Caco-2 (cell line): Measurements from ENCODE around the gene FHIT. TPM values are rescaled to one million over a fixed set of nuclear protein-coding genes. Genes with fewer than 3 reads are reported as not detected.

Source experiments
- BruUV-seq: library from RNA; stranded (reverse); fragments of 400-500 nt; replicated peaks from 2 replicates; lab custom pipeline; 2021; lab: Mats Ljungman, UMichigan
- CTCF ChIA-PET: fragments of 300-600 bp; sonication (Branson Sonifier 250); formaldehyde crosslinking; loops from one replicate; lab custom pipeline; 2022; ENCODE audit warnings: antibody characterized with exemption; lab: Charles Lee
- POLR2A ChIA-PET: fragments of 300-600 bp; sonication (Branson Sonifier 250); formaldehyde crosslinking; loops from one replicate; lab custom pipeline; 2022; ENCODE audit warnings: antibody characterized with exemption; lab: Charles Lee
- DNase-seq, 2 experiments: peaks; one replicate each; pipeline versions ENCODE4 v3.0.0 to v3.0.0-alpha.2; 2020 to 2022
- H3K27me3 ChIP-seq: replicated peaks from 2 replicates; pipeline ENCODE4 v1.6.0; 2011; ENCODE audit warnings: low read length; ENCODE audit not compliant: control insufficient read depth, insufficient read depth
- H3K36me3 ChIP-seq: 2 replicates; pipeline ENCODE4 v1.5.1; 2011; ENCODE audit warnings: low read length; ENCODE audit not compliant: control insufficient read depth, insufficient read depth
- H3K4me1 ChIP-seq: fragments of 250-450 bp; sonication (Bioruptor Pico); 2 replicates; pipeline ENCODE4 v1.5.1; 2020; ENCODE audit warnings: mild to moderate bottlenecking
- H3K4me3 ChIP-seq: 2 replicates; pipeline ENCODE4 v1.5.1; 2011; ENCODE audit warnings: low read depth, mild to moderate bottlenecking, control low read depth, low read length
- H3K9me3 ChIP-seq: fragments of 250-450 bp; sonication (Bioruptor Pico); 2 replicates; pipeline ENCODE4 v1.5.1; 2020; ENCODE audit warnings: mild to moderate bottlenecking, moderate library complexity
- H3K27ac Mint-ChIP-seq: one replicate; pipeline ENCODE4 v1.8.0; 2022; ENCODE audit warnings: mixed read lengths; ENCODE audit not compliant: unreplicated experiment
- H3K27me3 Mint-ChIP-seq: one replicate; pipeline ENCODE4 v1.8.0; 2022; ENCODE audit warnings: mixed read lengths; ENCODE audit not compliant: insufficient read depth, unreplicated experiment
- H3K36me3 Mint-ChIP-seq: one replicate; pipeline ENCODE4 v1.8.0; 2022; ENCODE audit warnings: mild to moderate bottlenecking, mixed read lengths; ENCODE audit not compliant: insufficient read depth, unreplicated experiment
- H3K4me1 Mint-ChIP-seq: one replicate; pipeline ENCODE4 v1.8.0; 2022; ENCODE audit warnings: low read depth, mixed read lengths; ENCODE audit not compliant: unreplicated experiment
- H3K4me3 Mint-ChIP-seq: one replicate; pipeline ENCODE4 v1.8.0; 2022; ENCODE audit warnings: mild to moderate bottlenecking, moderate library complexity, mixed read lengths; ENCODE audit not compliant: unreplicated experiment
- H3K9me3 Mint-ChIP-seq: one replicate; pipeline ENCODE4 v1.8.0; 2022; ENCODE audit warnings: mixed read lengths; ENCODE audit not compliant: unreplicated experiment
- intact Hi-C: fragments of 100-400 bp; cut with micrococcal nuclease; formaldehyde crosslinking; loops from one replicate; pipeline ENCODE4 v1.10.0; 2022; ENCODE audit not compliant: unreplicated experiment
- total RNA-seq: library from RNA; stranded (reverse); gene quantifications from 2 replicates; pipeline ENCODE4 v1.2.3, GENCODE V29; 2022
- TF ChIP-seq, protein P1 (sequence below), 2 experiments: fragments of 200-600 bp in 1 of 2; IDR thresholded peaks; 1 replicate in 1 of 2; 2 replicates in 1 of 2; pipeline versions ENCODE4 v1.5.1 to v1.8.0; 2011 to 2022; ENCODE audit warnings: antibody characterized with exemption in 1 of 2, control low read depth in 1 of 2, inconsistent platforms in 1 of 2, low read depth in 1 of 2, low read length in 1 of 2, mild to moderate bottlenecking in 1 of 2, moderate library complexity in 1 of 2; ENCODE audit not compliant: insufficient read depth in 1 of 2, severe bottlenecking in 1 of 2, unreplicated experiment in 1 of 2

FHIT gene
- total RNA-seq, 1 experiment from 2014 or later: 8.3 TPM

DNA sequence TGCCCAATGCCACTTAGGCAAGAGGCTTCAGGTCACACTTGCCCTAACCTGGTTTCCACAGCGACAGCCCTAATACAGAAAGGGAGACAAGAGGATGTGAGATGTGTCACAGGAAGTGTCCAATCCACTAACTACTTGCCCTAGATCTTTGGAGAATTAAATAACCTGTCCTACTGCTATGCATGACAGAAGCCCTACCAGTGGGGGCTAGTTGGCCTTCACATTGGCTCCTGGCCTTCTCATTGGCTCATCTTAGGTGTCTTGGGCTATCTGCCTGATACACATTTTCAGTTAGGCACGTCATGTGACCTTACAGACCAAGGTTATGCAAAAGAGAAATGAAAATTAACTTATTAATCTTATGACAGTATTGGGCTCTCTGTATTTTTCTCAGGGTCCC lies 449.9 kb downstream of the FHIT start:
- CTCF ChIA-PET: no interaction called here
- intact Hi-C loops: no loop called here
- Histone ChIP-seq H3K4me1 (no peaks in the 10 kb centered on the region), H3K9me3 (no peaks in the 10 kb centered on the region), H3K4me3 (no peak overlapping the region), H3K27me3 (no peaks in the 10 kb centered on the region), H3K36me3 (no peaks in the 10 kb centered on the region)
- H3K27me3 Mint-ChIP-seq: no peaks in the 10 kb centered on the region
- H3K27ac Mint-ChIP-seq: no peak overlapping the region
- POLR2A ChIA-PET: no interaction called here
- DNase-seq: no peak
- H3K36me3 Mint-ChIP-seq: no peaks in the 10 kb centered on the region
- no peak overlapping the region for H3K4me3 Mint-ChIP-seq
- H3K9me3 Mint-ChIP-seq: peaks cover 13% of the 10 kb centered on the region
- H3K4me1 Mint-ChIP-seq: no peaks in the 10 kb centered on the region
- TF ChIP-seq, protein P1, sequence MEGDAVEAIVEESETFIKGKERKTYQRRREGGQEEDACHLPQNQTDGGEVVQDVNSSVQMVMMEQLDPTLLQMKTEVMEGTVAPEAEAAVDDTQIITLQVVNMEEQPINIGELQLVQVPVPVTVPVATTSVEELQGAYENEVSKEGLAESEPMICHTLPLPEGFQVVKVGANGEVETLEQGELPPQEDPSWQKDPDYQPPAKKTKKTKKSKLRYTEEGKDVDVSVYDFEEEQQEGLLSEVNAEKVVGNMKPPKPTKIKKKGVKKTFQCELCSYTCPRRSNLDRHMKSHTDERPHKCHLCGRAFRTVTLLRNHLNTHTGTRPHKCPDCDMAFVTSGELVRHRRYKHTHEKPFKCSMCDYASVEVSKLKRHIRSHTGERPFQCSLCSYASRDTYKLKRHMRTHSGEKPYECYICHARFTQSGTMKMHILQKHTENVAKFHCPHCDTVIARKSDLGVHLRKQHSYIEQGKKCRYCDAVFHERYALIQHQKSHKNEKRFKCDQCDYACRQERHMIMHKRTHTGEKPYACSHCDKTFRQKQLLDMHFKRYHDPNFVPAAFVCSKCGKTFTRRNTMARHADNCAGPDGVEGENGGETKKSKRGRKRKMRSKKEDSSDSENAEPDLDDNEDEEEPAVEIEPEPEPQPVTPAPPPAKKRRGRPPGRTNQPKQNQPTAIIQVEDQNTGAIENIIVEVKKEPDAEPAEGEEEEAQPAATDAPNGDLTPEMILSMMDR (IDR thresholded peaks at IDR 0.05; ENCODE audit: insufficient read depth in 1 of 2, low read depth in 1 of 2, low read length in 1 of 2, severe bottlenecking in 1 of 2, unreplicated experiment in 1 of 2): no peak
- BruUV-seq: no TSS peak

DNA sequence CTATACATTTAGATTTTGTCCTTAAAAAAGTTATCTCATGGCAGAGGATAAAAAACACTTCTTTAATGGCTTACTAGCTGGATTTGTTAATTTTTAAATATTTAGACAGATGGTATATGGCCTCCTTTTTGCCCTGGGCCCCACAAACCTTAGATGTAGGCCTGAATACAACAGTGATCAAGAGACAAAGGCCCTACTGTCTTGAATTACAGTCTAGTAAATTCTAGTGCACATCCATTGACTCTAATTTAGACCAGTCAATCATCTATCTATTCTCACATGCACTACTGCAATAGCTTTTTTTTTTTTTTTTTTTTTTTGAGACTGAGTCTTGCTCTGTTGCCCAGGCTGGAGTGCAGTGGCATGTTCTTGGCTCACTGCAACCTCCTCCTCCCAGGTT lies 452.8 kb downstream of the FHIT start:
- TF ChIP-seq, protein P1 (IDR thresholded peaks at IDR 0.05; ENCODE audit: insufficient read depth in 1 of 2, low read depth in 1 of 2, low read length in 1 of 2, severe bottlenecking in 1 of 2, unreplicated experiment in 1 of 2): no peak

GRCh38 chr3:60792249-60792852 lies 458.9 kb downstream of the FHIT start:
- H3K4me1 Mint-ChIP-seq: no peaks in the 10 kb centered on the region
- H3K9me3 ChIP-seq: no peaks in the 10 kb centered on the region
- H3K9me3 Mint-ChIP-seq: no peaks in the 10 kb centered on the region
- H3K27me3 Mint-ChIP-seq: no peaks in the 10 kb centered on the region
- H3K4me1 ChIP-seq: peaks cover 5% of the 10 kb centered on the region; the same call in 1 of the 2 replicates
- H3K27me3 ChIP-seq: no peaks in the 10 kb centered on the region
- intact Hi-C loops: no loop called here
- H3K36me3 Mint-ChIP-seq: no peaks in the 10 kb centered on the region
- TF ChIP-seq, protein P1 (IDR thresholded peaks at IDR 0.05; ENCODE audit: insufficient read depth in 1 of 2, low read depth in 1 of 2, low read length in 1 of 2, severe bottlenecking in 1 of 2, unreplicated experiment in 1 of 2): no peak
- H3K4me3 ChIP-seq: no peak overlapping the region
- no peak overlapping the region for H3K27ac Mint-ChIP-seq
- BruUV-seq: no TSS peak
- no peak for DNase-seq
- ChIA-PET CTCF (interaction anchor here (0.7 kb wide), 1 partner anchor 221 kb away, joined by 3 read pairs; no protein-coding TSS in a partner anchor), POLR2A (no interaction called here)
- H3K4me3 Mint-ChIP-seq: no peak overlapping the region
- no peaks in the 10 kb centered on the region for H3K36me3 ChIP-seq

More for the DNA sequence above, 452.8 kb downstream of the FHIT start:
- no peaks in the 10 kb centered on the region for H3K4me1 ChIP-seq
- H3K4me3 ChIP-seq: no peak overlapping the region
- H3K4me3 Mint-ChIP-seq: no peak overlapping the region
- ChIA-PET CTCF (interaction anchor here (0.7 kb wide), 1 partner anchor 21 kb away, joined by 3 read pairs; no protein-coding TSS in a partner anchor), POLR2A (no interaction called here)
- no TSS peak for BruUV-seq
- no peak overlapping the region for H3K27ac Mint-ChIP-seq
- H3K36me3 ChIP-seq: no peaks in the 10 kb centered on the region
- H3K9me3 Mint-ChIP-seq: peaks cover 13% of the 10 kb centered on the region
- no peaks in the 10 kb centered on the region for H3K36me3 Mint-ChIP-seq
- DNase-seq: no peak
- H3K9me3 ChIP-seq: no peaks in the 10 kb centered on the region
- H3K4me1 Mint-ChIP-seq: no peaks in the 10 kb centered on the region
- no peaks in the 10 kb centered on the region for H3K27me3 ChIP-seq
- intact Hi-C loops: no loop called here
- H3K27me3 Mint-ChIP-seq: no peaks in the 10 kb centered on the region
